ENCODE measurements around the gene AUH. TPM values are rescaled to one million over a fixed set of nuclear protein-coding genes. Genes with fewer than 3 reads are reported as not detected.

AUH gene
- total and polyA plus RNA-seq, 2 donors from 2014 or later = 31.6 to 63.5 TPM

DNA sequence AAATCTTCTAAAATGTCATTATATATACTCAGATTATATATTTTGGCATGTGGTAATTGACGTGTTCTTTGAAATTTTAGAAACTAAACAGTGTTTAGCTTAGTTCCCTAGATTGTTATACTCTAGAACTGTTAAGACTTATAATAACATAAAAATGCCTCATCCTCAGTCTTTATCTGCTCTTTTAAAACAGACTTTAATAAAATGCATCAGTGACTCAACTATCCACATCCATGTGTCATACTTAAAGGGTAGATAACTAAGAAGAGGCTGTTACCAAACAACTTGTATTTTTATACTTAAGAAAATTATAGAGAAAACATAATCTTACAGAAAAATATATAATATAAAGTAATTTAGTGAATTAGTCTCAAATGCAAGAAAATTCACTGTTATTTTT is 46.8 kb upstream of the AUH start:
- DNase-seq (no peak), FAIRE-seq (no peak)
- intact Hi-C loops (cut with DNase I) = no loop called here
- Histone ChIP-seq H3K4me3 (ENCODE audit: low read length in 3 of 3) (no peak overlapping the region), H3K9ac (ENCODE audit: low read length in 3 of 3) (no peak overlapping the region), H3K27ac (ENCODE audit: low read depth in 2 of 2, low read length in 2 of 2) (no peak overlapping the region), H3K36me3 (ENCODE audit: control insufficient read depth in 2 of 3, insufficient read depth in 3 of 3, low read length in 3 of 3) (peaks cover 2 to 17% (median 16%) of the 10 kb centered on the region in 3 donors), H3K9me3 (ENCODE audit: control insufficient read depth in 2 of 3, insufficient read depth in 1 of 3, low read length in 3 of 3) (no peaks in the 10 kb centered on the region), H3K27me3 (ENCODE audit: control insufficient read depth, insufficient read depth, low read length) (no peaks in the 10 kb centered on the region), H3K4me1 (ENCODE audit: control insufficient read depth in 2 of 3, insufficient read depth in 2 of 3, low read depth in 1 of 3, low read length in 3 of 3) (peaks cover 0 to 2% (median 0%) of the 10 kb centered on the region in 3 donors)
- TF ChIP-seq, protein P1, sequence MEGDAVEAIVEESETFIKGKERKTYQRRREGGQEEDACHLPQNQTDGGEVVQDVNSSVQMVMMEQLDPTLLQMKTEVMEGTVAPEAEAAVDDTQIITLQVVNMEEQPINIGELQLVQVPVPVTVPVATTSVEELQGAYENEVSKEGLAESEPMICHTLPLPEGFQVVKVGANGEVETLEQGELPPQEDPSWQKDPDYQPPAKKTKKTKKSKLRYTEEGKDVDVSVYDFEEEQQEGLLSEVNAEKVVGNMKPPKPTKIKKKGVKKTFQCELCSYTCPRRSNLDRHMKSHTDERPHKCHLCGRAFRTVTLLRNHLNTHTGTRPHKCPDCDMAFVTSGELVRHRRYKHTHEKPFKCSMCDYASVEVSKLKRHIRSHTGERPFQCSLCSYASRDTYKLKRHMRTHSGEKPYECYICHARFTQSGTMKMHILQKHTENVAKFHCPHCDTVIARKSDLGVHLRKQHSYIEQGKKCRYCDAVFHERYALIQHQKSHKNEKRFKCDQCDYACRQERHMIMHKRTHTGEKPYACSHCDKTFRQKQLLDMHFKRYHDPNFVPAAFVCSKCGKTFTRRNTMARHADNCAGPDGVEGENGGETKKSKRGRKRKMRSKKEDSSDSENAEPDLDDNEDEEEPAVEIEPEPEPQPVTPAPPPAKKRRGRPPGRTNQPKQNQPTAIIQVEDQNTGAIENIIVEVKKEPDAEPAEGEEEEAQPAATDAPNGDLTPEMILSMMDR (IDR thresholded peaks at IDR 0.05; ENCODE audit: borderline replicate concordance, extremely low read depth, insufficient read depth) = no peak

DNA sequence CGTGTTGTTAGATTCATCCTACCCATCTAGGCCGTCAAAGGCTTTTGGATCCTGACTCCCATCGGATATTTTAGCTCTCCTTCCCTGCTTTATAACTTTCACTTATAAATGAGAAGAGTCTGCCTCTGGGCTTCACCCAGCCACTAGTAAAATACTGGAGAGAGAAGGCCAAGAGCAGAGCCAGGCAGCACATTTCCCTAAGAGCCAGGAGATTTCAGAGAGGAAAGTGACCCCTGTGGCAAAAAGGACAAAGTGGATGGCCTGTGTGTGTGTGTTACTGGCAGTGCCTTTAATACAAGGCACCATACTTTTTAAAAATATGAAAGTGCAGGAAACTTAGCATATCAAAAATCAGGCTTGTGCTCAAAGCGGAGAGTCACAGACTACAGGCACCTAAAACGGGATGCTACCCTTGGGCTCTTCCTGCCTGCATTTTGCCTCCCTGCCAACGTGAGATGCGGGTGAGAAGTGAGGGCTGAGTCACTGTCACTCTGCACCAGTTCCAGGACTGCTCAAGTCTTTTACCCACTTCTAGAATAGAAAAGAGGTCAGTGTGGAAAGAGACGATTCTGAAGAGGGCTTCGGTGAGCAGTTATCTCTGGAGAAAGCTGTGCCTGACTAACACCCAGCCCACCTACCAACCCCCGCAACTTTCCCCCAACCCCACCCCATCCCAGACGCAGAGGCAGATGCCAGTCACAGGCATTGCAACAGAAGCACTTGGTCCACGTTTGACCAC is 46.0 kb upstream of the AUH start:
- Histone ChIP-seq H3K36me3 (ENCODE audit: control insufficient read depth in 2 of 3, insufficient read depth in 3 of 3, low read length in 3 of 3) (peaks cover 2 to 17% (median 16%) of the 10 kb centered on the region in 3 donors), H3K4me3 (ENCODE audit: low read length in 3 of 3) (no peak overlapping the region), H3K27me3 (ENCODE audit: control insufficient read depth, insufficient read depth, low read length) (no peaks in the 10 kb centered on the region), H3K27ac (ENCODE audit: low read depth in 2 of 2, low read length in 2 of 2) (no peak overlapping the region), H3K9ac (ENCODE audit: low read length in 3 of 3) (no peak overlapping the region), H3K4me1 (ENCODE audit: control insufficient read depth in 2 of 3, insufficient read depth in 2 of 3, low read depth in 1 of 3, low read length in 3 of 3) (peaks cover 0 to 2% (median 0%) of the 10 kb centered on the region in 3 donors), H3K9me3 (ENCODE audit: control insufficient read depth in 2 of 3, insufficient read depth in 1 of 3, low read length in 3 of 3) (no peaks in the 10 kb centered on the region)
- intact Hi-C loops (cut with DNase I) = no loop called here
- FAIRE-seq (no peak), DNase-seq (no peak)
- TF ChIP-seq, protein P1 (IDR thresholded peaks at IDR 0.05; ENCODE audit: borderline replicate concordance, extremely low read depth, insufficient read depth) = no peak

DNA sequence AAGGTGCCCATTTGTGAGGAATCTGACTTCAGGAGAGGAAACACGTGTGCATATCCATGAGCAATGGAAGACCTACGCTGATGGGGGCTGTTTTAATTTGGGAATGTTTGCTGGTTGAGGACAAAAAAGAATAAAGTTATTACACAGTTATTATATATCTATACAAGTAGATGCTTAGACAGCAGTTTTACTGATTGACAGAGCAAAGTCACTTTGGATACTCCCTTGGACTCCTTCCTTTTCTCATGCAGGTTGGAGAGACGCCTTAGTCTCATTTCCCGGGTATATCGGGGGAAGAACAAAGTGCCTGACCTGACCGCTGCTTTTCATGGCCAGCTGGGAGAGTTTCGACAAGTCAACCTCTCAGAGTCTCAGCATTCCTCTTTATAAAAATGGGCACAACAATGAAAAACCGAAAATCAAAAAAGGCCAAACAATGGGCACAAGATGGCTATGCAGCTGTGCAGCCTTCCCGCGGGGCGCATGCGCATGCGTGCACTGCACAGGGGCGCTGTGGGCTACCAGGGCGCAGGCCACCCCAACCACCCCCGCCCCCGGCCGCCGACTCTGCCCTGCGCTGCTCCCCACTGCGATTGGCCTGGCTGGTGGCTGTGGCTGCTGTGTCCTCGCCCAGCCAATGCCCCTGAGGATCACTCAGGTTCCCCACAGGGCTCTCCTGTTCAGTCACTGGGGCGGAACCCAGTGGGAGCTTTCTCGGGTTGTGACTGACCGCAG is 43.8 kb upstream of the AUH start:
- DNase-seq (no peak), FAIRE-seq (no peak)
- Histone ChIP-seq H3K4me3 (ENCODE audit: low read length in 3 of 3) (no peak overlapping the region), H3K27me3 (ENCODE audit: control insufficient read depth, insufficient read depth, low read length) (no peaks in the 10 kb centered on the region), H3K36me3 (ENCODE audit: control insufficient read depth in 2 of 3, insufficient read depth in 3 of 3, low read length in 3 of 3) (peaks cover 2 to 16% (median 16%) of the 10 kb centered on the region in 3 donors), H3K4me1 (ENCODE audit: control insufficient read depth in 2 of 3, insufficient read depth in 2 of 3, low read depth in 1 of 3, low read length in 3 of 3) (no peaks in the 10 kb centered on the region), H3K9me3 (ENCODE audit: control insufficient read depth in 2 of 3, insufficient read depth in 1 of 3, low read length in 3 of 3) (no peaks in the 10 kb centered on the region), H3K27ac (ENCODE audit: low read depth in 2 of 2, low read length in 2 of 2) (no peak overlapping the region), H3K9ac (ENCODE audit: low read length in 3 of 3) (no peak overlapping the region)
- TF ChIP-seq, protein P1 (IDR thresholded peaks at IDR 0.05; ENCODE audit: borderline replicate concordance, extremely low read depth, insufficient read depth) = no peak
- intact Hi-C loops (cut with DNase I) = no loop called here

Data from kidney (tissue), 14 donors.